ENCODE measurements around the gene NACAD.

Gene NACAD

DNA sequence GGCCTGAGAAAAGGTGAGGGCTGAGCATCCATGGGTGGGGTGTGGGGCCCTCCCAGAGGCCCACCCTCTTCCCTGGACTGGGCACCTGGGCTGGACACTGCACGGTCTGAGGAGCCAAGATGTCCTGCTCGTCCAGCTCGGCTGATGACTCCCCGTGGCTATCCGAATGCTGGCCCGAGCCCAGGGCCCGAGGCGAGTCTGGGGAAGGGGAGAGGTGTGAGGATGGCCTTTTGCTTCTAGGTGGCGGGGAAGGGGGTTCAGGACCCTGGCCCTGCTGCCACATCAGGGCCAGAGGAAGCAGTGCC, 7.1 kb downstream of the NACAD start (continued):
- TF ChIP-seq ZNF624 (tag by site-specific recombination; IDR thresholded peaks at IDR 0.05) (no peak), ZNF24 (tag by site-specific recombination; IDR thresholded peaks at IDR 0.05) (no peak), ZNF501 (tag by site-specific recombination; IDR thresholded peaks at IDR 0.05) (no peak), SP7 (tag by site-specific recombination; IDR thresholded peaks at IDR 0.05) (no peak)

DNA sequence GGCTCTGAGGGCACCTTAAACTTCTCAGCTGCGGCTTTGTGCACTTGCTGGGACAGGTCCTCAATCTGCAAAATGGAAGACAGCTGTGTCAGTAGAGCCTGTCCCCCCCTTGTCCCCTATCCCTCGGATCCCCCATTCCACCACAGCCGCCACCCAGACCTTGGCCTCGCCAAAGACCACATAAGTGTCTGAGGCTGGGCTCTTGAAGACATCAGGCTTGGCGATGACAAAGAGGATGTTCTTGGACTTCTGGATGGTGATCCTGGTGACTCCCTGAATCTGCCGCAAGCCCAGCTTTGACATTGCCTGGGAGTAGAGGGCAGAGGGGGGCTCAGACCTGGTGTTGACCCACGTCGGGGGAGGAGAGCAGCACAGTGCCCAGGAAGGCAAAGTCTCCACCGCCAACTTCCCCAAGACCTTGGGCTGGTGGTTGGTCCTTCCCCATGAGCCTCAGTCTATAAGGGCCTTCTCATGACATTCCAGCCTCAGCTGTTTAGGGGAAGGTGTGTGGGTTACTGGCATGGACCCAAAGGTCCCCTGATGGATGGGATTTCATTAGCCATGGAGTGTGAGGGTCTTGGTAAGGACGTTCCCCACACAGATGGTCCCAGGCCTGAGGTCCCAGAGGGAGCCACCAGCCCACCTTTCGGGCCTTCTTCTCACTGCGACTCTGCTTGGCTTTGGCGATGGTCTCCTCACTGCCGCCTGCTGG, 7.7 kb downstream of the NACAD start:
- no peaks in the 10 kb centered on the region for H3K4me1 ChIP-seq (ENCODE audit: control insufficient read depth, insufficient read depth, low read length)
- POLR2A ChIA-PET: no interaction called here
- no peak overlapping the region for H3K27ac ChIP-seq (ENCODE audit: extremely low read depth, low read depth, low read length)
- CTCF ChIA-PET: interaction anchor here (0.5 to 0.7 kb wide), 2 partner anchors 57 to 343 kb away, joined by 3 read pairs; no protein-coding TSS in a partner anchor
- no peak overlapping the region for H3K4me3 ChIP-seq (ENCODE audit: low read depth, low read length)
- H3K9me3 ChIP-seq (ENCODE audit: control insufficient read depth, insufficient read depth, low read depth, low read length): no peaks in the 10 kb centered on the region
- TF ChIP-seq ZNF510 (tag by site-specific recombination; IDR thresholded peaks at IDR 0.05; ENCODE audit: insufficient replicate concordance) (no peak), ZNF843 (tag by site-specific recombination; IDR thresholded peaks at IDR 0.05) (no peak), ZNF558 (tag by site-specific recombination; IDR thresholded peaks at IDR 0.05) (no peak), ZNF433 (tag by site-specific recombination; IDR thresholded peaks at IDR 0.05; ENCODE audit: low read depth) (no peak), MZF1 (tag by site-specific recombination; IDR thresholded peaks at IDR 0.05; ENCODE audit: borderline replicate concordance) (no peak)
- TF ChIP-seq, protein P1, sequence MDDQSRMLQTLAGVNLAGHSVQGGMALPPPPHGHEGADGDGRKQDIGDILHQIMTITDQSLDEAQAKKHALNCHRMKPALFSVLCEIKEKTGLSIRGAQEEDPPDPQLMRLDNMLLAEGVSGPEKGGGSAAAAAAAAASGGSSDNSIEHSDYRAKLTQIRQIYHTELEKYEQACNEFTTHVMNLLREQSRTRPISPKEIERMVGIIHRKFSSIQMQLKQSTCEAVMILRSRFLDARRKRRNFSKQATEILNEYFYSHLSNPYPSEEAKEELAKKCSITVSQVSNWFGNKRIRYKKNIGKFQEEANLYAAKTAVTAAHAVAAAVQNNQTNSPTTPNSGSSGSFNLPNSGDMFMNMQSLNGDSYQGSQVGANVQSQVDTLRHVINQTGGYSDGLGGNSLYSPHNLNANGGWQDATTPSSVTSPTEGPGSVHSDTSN (CRISPR knock-in tag; IDR thresholded peaks at IDR 0.05): no peak
- TF ChIP-seq, protein P2, sequence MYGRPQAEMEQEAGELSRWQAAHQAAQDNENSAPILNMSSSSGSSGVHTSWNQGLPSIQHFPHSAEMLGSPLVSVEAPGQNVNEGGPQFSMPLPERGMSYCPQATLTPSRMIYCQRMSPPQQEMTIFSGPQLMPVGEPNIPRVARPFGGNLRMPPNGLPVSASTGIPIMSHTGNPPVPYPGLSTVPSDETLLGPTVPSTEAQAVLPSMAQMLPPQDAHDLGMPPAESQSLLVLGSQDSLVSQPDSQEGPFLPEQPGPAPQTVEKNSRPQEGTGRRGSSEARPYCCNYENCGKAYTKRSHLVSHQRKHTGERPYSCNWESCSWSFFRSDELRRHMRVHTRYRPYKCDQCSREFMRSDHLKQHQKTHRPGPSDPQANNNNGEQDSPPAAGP (tag by site-specific recombination; IDR thresholded peaks at IDR 0.05): no peak
- TF ChIP-seq, protein P3, sequence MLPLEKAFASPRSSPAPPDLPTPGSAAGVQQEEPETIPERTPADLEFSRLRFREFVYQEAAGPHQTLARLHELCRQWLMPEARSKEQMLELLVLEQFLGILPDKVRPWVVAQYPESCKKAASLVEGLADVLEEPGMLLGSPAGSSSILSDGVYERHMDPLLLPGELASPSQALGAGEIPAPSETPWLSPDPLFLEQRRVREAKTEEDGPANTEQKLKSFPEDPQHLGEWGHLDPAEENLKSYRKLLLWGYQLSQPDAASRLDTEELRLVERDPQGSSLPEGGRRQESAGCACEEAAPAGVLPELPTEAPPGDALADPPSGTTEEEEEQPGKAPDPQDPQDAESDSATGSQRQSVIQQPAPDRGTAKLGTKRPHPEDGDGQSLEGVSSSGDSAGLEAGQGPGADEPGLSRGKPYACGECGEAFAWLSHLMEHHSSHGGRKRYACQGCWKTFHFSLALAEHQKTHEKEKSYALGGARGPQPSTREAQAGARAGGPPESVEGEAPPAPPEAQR (tag by site-specific recombination; IDR thresholded peaks at IDR 0.05): no peak
- no peaks in the 10 kb centered on the region; a peak in 1 of 3 replicates for H3K36me3 ChIP-seq (ENCODE audit: control insufficient read depth in 2 of 2, insufficient read depth in 1 of 2, low read length in 2 of 2)

DNA sequence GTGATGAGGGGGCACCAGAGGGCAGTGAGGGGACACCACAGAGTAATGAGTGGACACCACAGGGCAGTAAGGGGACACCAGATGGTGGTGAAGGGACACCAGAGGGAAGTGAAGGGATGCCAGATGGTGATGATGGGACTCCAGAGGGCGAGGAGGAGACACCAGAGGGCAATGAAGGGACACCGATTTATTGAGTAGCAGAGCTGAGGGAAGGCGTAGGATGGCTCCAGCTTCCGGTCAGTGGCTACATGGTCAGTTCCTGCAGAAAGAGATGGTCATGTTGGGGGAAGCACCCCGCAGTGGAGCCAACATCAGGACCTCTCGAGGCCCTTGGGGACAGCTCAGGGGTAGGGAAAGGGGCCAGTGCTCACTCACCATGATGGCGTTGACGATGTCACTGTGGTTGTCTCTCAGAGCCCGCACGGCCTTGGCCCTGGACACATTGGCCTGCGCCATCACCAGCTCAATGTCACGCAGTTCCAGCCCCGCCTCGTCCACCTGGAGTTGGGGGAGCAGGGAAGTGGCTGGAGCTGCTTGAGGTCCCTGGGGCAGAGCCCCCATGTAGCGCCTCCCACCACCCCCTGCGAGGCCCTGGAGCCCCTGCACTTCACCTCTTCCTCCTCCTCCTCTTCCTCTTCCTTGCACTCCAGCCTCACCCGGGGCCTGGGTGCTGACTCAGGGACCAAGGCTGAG, 8.4 kb downstream of the NACAD start:
- Histone ChIP-seq H3K27ac (ENCODE audit: extremely low read depth, low read depth, low read length) (no peak overlapping the region), H3K36me3 (ENCODE audit: control insufficient read depth in 2 of 2, insufficient read depth in 1 of 2, low read length in 2 of 2) (peaks cover 0 to 7% of the 10 kb centered on the region in 2 experiments; a peak in 2 of 3 replicates), H3K9me3 (ENCODE audit: control insufficient read depth, insufficient read depth, low read depth, low read length) (no peaks in the 10 kb centered on the region), H3K4me3 (ENCODE audit: low read depth, low read length) (no peak overlapping the region), H3K4me1 (ENCODE audit: control insufficient read depth, insufficient read depth, low read length) (no peaks in the 10 kb centered on the region)
- CTCF ChIA-PET: interaction anchor here (0.5 to 0.7 kb wide), 2 partner anchors 57 to 342 kb away, joined by 3 read pairs; no protein-coding TSS in a partner anchor
- POLR2A ChIA-PET: no interaction called here
- no peak for TF ChIP-seq ZNF571 (tag by site-specific recombination; IDR thresholded peaks at IDR 0.05)
- TF ChIP-seq, protein P1 (CRISPR knock-in tag; IDR thresholded peaks at IDR 0.05): no peak
- TF ChIP-seq ZNF211 (tag by site-specific recombination; IDR thresholded peaks at IDR 0.05; ENCODE audit: low read depth): no peak
- no peak for TF ChIP-seq KLF7 (tag by site-specific recombination; IDR thresholded peaks at IDR 0.05; ENCODE audit: borderline replicate concordance)
- TF ChIP-seq GLIS2 (tag by site-specific recombination; IDR thresholded peaks at IDR 0.05): 0 out of 2 replicates have a peak, but pooled peaks have one; percentile 14
- TF ChIP-seq, protein P4, sequence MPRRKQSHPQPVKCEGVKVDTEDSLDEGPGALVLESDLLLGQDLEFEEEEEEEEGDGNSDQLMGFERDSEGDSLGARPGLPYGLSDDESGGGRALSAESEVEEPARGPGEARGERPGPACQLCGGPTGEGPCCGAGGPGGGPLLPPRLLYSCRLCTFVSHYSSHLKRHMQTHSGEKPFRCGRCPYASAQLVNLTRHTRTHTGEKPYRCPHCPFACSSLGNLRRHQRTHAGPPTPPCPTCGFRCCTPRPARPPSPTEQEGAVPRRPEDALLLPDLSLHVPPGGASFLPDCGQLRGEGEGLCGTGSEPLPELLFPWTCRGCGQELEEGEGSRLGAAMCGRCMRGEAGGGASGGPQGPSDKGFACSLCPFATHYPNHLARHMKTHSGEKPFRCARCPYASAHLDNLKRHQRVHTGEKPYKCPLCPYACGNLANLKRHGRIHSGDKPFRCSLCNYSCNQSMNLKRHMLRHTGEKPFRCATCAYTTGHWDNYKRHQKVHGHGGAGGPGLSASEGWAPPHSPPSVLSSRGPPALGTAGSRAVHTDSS (tag by site-specific recombination; IDR thresholded peaks at IDR 0.05): 0 out of 2 replicates have a peak, but pooled peaks have one; percentile 13
- no peak for TF ChIP-seq ZSCAN16 (tag by site-specific recombination; IDR thresholded peaks at IDR 0.05)

Measured in HEK293 (cell line).